Amygdala (tissue), 56 donors: ENCODE data around the gene PLTP.
"Not testable (repeated sequence)": the region's sequence is repeated elsewhere in the genome, so short reads cannot be mapped to it uniquely, and the experiment has no call there.

ENCODE experiments used
- DNase-seq, 56 donors: peaks; one replicate each; lab custom pipeline; 2025; lab: John Stamatoyannopoulos, UW

Gene PLTP

DNA sequence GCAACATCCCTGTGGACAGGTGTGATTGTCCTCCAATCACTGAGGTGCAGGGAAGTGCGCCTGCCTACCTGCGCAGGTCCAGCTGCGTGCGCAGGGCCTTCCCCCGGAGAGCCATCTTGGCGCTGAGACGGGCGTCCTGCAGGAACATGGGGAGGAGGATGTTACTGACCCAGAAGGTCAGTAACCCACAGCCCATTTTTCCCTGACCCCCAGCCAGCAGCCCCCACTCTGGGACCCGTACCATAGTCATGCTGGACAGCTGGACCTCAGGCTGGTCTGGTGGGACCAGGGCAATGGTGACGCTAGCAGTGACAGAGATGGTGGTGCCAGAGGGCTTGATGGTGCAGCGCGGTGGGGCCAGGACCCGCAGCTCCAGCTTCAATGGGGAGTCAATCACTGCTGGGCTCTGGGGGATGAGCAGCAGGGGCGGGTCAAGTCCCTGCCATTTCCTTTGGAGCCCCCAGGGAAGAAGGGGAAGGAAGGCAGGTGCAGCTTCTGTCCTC lies 9.7 kb downstream of the PLTP start:
- DNase-seq, result no peak

DNA sequence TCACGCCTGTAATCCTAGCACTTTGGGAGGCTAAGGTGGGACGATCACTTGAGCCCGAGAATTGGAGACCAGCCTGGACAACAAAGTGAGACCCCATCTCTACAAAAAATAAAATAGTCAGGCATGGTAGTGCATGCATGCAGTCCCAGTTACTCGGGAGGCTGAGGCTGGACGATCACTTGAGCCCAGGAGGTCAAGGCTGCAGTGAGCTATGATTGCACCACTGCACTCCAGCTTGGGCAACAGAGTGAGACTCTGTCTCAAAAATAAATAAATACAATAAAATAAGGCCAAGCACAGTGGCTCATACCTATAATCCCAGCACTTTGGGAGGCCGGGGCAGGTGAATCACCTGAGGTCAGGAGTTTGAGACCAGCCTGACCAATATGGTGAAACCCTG lies 10.6 kb downstream of the PLTP start:
- not testable (repeated sequence) for DNase-seq

GRCh38 chr20:45899046-45899835 lies 12.7 kb downstream of the PLTP start:
- DNase-seq, result no peak

DNA sequence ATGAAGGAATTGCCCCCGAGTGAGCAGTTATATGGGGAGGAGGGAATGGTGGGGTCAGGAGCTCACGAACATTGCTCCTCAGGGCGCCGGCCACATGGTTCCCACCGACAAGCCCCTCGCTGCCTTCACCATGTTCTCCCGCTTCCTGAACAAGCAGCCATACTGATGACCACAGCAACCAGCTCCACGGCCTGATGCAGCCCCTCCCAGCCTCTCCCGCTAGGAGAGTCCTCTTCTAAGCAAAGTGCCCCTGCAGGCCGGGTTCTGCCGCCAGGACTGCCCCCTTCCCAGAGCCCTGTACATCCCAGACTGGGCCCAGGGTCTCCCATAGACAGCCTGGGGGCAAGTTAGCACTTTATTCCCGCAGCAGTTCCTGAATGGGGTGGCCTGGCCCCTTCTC lies 13.7 kb downstream of the PLTP start:
- DNase-seq, result no peak

GRCh38 chr20:45897692-45898091 lies 14.3 kb downstream of the PLTP start:
- no peak for DNase-seq

DNA sequence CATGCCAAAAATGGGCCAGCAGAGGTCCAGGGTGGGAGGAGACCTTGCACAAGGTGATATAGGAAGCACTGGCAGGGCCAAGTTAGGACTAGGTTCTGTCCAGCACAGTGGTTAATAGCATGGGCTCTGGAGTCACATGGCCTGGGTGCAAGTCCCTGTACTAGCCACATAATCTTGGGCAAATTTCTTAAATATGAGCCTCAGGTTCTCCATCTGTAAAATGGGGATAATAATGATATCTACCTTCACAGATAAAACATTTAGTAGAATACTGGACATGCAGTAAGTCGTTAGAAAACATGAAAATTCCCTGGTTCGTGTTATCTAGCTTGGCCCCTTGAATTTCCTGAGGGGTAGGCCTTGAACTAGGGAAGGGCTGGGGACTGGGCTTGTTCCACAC lies 14.7 kb downstream of the PLTP start:
- DNase-seq, result no peak

DNA sequence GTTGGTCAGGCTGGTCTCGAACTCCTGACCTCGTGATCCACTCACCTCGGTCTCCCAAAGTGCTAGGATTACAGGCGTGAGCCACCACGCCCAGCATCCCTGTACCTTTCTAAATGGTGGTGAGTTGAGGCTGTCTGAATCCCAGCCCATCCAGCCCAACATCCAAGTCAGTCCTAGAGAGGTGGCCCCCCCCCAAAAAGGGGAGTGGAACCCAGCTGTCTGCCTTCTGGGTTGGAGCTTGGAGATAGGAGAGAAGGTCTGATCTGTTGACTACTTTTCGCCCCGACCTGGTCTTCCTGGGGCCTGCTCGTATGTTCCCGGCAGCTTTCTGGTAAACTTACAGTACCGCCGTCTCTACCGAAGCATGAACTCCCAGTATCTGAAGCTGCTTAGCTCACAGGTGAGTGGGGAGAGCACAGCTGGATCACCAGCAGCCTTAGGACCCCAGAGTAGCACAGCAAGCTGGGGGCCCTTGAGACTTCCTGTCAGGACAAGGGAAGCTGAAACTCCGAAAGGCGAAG lies 15.3 kb downstream of the PLTP start:
- no peak for DNase-seq

- no peak for DNase-seq
Measured at GRCh38 chr20:45894797-45895196, 17.2 kb downstream of the PLTP start.

DNA sequence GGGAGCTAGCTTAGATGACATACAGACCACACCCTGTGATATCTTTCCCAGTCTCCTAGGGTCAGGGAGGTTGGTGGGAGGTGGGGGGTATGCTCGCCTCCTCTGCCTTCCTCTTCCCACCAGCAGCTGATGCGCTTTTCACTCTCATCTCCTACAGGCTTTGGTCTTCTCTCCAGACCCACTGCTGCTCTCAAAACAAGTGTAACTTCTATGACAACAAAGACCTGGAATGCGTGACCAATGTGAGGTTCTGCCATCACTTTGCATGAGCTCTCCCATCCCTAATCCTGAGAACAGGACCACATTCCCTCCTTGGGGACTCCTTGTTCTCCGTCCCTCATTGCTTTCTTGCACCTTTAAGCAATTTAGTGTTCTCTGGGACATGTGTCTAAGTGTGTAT lies 18.1 kb downstream of the PLTP start:
- no peak for DNase-seq

GRCh38 chr20:45892828-45893500 lies 19.0 kb downstream of the PLTP start:
- DNase-seq, result no peak

GRCh38 chr20:45892049-45892825 lies 19.7 kb downstream of the PLTP start:
- DNase-seq, result peak in 2 of 56 donors; percentile 14 to 19

DNA sequence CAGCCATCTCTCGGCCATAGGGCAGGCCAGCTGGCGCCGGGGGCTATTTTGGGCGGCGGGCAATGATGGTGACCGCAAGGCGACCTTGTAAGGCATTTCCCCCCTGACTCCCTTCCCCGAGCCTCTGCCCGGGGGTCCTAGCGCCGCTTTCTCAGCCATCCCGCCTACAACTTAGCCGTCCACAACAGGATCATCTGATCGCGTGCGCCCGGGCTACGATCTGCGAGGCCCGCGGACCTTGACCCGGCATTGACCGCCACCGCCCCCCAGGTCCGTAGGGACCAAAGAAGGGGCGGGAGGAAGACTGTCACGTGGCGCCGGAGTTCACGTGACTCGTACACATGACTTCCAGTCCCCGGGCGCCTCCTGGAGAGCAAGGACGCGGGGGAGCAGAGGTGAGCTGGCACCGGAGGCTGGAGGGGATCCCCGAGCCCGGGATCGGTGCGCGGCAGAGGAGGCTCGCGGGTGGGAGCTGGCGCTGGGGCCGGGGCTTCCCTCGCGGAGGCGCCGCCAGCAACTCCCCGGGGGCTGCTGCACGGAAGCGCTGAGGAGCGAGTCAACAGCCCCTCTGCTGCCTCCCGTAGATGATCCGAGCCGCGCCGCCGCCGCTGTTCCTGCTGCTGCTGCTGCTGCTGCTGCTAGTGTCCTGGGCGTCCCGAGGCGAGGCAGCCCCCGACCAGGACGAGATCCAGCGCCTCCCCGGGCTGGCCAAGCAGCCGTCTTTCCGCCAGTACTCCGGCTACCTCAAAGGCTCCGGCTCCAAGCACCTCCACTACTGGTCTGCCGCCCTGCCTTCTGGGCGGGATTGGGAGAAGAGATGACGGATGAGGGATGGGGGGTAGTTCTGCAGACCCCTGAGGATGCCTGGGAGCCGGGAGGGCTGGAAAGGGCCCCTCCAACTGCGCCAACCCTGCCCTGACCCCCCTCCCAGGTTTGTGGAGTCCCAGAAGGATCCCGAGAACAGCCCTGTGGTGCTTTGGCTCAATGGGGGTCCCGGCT lies 20.7 kb downstream of the PLTP start, which contains the start of the genes CTSA and NEURL2:
CTSA (plus strand) TSS at position 351 of the 999 bp plus-strand sequence; CDS start at position 585, 234 bp downstream.
NEURL2 (minus strand) TSS at position 224 of the 999 bp plus-strand sequence; CDS start at position 7, 217 bp downstream.
- DNase-seq, result peak; percentile 41 to 94 (median 82)

DNA sequence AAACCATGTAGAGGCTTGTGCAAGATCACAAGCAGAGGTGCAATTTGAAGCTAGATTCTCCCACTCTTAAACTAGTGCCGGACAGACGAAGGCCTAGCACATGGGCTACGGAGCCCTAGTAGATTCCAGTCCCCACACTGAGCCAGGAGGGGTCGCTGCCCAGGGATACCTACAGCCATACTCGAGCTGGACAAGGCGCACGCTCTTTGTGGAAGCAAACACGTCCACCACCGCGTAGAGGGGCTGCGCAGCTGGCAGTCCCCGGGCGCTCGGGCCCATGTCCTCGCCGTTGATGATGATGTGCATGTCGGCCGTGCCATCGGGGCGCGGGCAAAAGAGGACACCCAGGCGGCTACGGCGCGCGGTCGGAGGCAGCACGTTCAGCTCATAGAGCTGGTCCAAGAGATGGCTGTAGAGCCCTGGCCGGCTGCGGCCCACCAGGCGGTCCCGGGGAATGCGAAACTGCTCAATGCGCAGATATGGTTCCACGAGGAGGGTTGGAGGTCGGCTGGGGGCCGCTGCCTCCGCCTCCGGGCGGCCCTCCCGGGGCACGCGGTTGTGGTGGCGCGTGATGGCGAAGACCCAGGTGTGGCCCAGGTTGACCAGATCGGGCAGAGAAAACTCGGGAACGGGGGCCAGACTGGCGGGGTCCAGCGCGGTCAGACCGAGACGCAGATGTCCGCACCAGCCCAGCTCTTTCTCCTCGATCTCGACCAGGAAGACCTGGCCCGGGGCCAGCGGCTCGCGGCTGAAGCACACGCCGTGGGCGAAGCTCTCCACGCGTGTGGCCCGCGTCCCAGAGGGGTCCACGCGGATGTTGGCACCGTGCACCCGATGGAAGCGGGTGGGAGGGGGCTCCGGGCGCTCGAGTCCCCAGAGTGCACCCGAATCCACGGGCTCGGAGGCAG lies 21.6 kb downstream of the PLTP start:
- DNase-seq, result peak in 52 of 56 donors; percentile 14 to 76 (median 46)

- no peak for DNase-seq
Measured at GRCh38 chr20:45888681-45889080, 23.3 kb downstream of the PLTP start.

DNA sequence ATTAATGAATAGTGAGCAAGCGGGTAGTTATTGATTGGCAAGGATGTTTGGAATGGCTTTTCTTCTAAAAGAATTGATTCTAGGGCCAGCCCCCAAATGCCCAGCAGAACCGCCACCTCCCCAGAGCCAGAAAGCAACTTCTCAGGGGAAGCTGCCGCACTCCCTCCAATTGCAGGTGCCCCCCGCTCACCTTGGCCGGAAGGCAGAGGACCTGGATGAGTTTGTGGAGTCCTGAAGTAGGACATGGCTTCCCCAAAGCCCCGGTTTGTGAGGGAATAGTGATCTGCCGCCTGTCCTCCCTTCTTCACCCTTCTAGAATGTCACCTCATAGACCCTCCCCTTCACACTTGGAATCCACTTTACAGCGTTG lies 24.6 kb downstream of the PLTP start, which contains the start of gene SPATA25:
SPATA25 (minus strand) TSS at position 277 of the 370 bp plus-strand sequence; CDS start at position 245, 32 bp downstream.
- no peak for DNase-seq

DNA sequence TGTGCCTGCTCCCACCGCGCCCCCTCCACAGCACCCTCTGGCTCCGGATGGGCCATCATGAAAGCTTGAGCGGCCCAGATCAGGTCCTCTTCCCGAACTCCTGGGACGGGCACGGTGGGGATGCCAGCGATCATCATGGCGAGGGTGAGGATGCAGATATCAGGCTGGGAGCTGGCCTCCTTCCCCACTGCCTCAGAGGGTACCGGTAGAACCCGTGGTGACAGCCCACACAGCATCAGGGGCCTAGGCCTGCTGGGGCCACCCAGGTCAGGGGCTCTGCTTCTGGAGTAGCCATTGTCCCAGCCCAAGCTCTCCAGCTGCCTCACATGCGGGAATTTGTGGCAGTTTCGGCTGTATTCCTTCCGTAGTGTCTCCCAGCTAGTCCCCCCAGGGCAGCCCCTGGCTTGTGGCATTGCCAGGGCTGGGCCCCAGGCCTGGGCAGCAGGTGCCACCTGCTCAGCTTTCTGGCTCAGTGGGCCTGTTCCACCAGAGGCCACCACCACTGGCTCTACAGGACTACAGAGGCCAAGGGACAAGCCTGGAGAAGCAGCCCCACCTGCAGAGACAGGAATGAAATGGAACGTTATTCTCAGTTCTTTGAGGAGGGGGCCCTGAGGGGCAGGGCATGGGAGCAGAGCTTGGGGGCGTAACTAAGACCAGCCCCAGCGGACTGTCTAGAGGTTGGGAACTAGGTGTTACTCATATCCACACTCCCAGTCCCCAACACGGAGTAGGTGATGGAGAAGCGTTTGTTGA lies 25.2 kb downstream of the PLTP start:
- no peak for DNase-seq

DNA sequence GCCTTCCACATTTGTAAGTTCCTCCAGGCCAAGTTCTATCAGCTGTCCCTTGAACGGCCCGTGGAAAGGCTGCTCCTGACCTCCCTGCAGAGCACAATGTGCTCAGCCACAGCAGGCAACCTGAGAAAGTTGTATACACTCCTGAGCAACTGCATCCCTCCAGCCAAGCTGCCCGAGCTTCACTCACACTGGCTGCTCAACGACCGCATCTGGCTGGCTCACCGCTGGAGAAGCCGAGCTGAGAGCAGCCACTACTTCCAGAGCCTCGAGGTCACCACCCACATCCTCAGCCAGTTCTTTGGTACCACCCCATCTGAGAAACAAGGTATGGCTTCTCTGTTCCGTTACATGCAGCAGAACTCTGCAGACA lies 28.9 kb downstream of the PLTP start:
- DNase-seq, result no peak
